ENCODE measurements around the gene GPLD1.

Gene GPLD1

GRCh38 chr6:24489881-24490280 is 503 bp upstream of the GPLD1 start:
- TF ChIP-seq CTCF (IDR thresholded peaks at IDR 0.05; ENCODE audit: borderline replicate concordance, insufficient read depth, low read depth, low read length), result no peak
- H3K4me3 ChIP-seq (ENCODE audit: low read depth, low read length), result no peak overlapping the region

- TF ChIP-seq CTCF (IDR thresholded peaks at IDR 0.05; ENCODE audit: borderline replicate concordance, insufficient read depth, low read depth, low read length), result no peak
- no peak overlapping the region for H3K4me3 ChIP-seq (ENCODE audit: low read depth, low read length)
Measured at GRCh38 chr6:24486065-24486464, 3.3 kb downstream of the GPLD1 start.

- TF ChIP-seq CTCF (IDR thresholded peaks at IDR 0.05; ENCODE audit: borderline replicate concordance, insufficient read depth, low read depth, low read length), result no peak
- no peak overlapping the region for H3K4me3 ChIP-seq (ENCODE audit: low read depth, low read length)
Measured at GRCh38 chr6:24484657-24485323, 4.6 kb downstream of the GPLD1 start.

- H3K4me3 ChIP-seq (ENCODE audit: low read depth, low read length), result no peak overlapping the region
- TF ChIP-seq CTCF (IDR thresholded peaks at IDR 0.05; ENCODE audit: borderline replicate concordance, insufficient read depth, low read depth, low read length), result no peak
Measured at GRCh38 chr6:24481449-24481848, 7.9 kb downstream of the GPLD1 start.

- no peak overlapping the region for H3K4me3 ChIP-seq (ENCODE audit: low read depth, low read length)
- TF ChIP-seq CTCF (IDR thresholded peaks at IDR 0.05; ENCODE audit: borderline replicate concordance, insufficient read depth, low read depth, low read length), result no peak
Measured at GRCh38 chr6:24480705-24481104, 8.7 kb downstream of the GPLD1 start.

GRCh38 chr6:24478903-24479302 is 10.5 kb downstream of the GPLD1 start:
- TF ChIP-seq CTCF (IDR thresholded peaks at IDR 0.05; ENCODE audit: borderline replicate concordance, insufficient read depth, low read depth, low read length), result no peak
- no peak overlapping the region for H3K4me3 ChIP-seq (ENCODE audit: low read depth, low read length)

GRCh38 chr6:24477070-24477469 is 12.3 kb downstream of the GPLD1 start:
- no peak overlapping the region for H3K4me3 ChIP-seq (ENCODE audit: low read depth, low read length)
- TF ChIP-seq CTCF (IDR thresholded peaks at IDR 0.05; ENCODE audit: borderline replicate concordance, insufficient read depth, low read depth, low read length), result no peak
